Measurements from ENCODE around the gene CLECL1. TPM values are rescaled to one million over a fixed set of nuclear protein-coding genes. Genes with fewer than 3 reads are reported as not detected.
A peak's percentile ranks its signal among the peaks of the same experiment; 100 is the strongest.
"Not testable (repeated sequence)": the region's sequence is repeated elsewhere in the genome, so short reads cannot be mapped to it uniquely, and the experiment has no call there.

Gene CLECL1
- total RNA-seq, 6 experiments from 2014 or later: not detected

DNA sequence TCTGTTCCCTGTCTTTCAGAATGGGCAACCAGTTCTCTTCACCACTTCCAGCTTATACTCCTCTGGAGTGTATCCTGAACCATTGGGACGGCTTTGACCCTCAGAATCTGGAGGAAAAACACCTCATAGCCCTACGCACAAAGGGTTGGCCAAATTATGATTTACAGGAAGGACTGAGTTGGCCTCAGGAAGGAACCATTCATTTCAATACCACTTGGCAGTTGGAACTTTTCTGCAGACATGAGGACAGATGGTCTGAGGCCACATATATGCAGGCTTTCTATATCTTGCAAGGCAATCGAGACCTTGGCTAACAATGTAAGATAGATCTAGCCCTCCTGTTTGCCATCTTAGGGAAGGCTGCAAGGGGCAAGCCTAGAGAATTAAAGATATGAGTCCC is 24.0 kb downstream of the CLECL1 start:
- no peak overlapping the region for H3K4me3 Mint-ChIP-seq
- TF ChIP-seq, protein P1, sequence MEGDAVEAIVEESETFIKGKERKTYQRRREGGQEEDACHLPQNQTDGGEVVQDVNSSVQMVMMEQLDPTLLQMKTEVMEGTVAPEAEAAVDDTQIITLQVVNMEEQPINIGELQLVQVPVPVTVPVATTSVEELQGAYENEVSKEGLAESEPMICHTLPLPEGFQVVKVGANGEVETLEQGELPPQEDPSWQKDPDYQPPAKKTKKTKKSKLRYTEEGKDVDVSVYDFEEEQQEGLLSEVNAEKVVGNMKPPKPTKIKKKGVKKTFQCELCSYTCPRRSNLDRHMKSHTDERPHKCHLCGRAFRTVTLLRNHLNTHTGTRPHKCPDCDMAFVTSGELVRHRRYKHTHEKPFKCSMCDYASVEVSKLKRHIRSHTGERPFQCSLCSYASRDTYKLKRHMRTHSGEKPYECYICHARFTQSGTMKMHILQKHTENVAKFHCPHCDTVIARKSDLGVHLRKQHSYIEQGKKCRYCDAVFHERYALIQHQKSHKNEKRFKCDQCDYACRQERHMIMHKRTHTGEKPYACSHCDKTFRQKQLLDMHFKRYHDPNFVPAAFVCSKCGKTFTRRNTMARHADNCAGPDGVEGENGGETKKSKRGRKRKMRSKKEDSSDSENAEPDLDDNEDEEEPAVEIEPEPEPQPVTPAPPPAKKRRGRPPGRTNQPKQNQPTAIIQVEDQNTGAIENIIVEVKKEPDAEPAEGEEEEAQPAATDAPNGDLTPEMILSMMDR (IDR thresholded peaks at IDR 0.05): no peak
- DNase-seq: no peak
- H3K27ac Mint-ChIP-seq: no peak overlapping the region
- H3K9me3 Mint-ChIP-seq: no peaks in the 10 kb centered on the region
- peaks cover 9% of the 10 kb centered on the region for H3K4me1 Mint-ChIP-seq (ENCODE audit: low read depth)
- H3K27me3 Mint-ChIP-seq (ENCODE audit: insufficient read depth): peaks cover 7% of the 10 kb centered on the region; the same call in 1 of the 2 replicates
- no peaks in the 10 kb centered on the region for H3K36me3 Mint-ChIP-seq (ENCODE audit: low read depth)

DNA sequence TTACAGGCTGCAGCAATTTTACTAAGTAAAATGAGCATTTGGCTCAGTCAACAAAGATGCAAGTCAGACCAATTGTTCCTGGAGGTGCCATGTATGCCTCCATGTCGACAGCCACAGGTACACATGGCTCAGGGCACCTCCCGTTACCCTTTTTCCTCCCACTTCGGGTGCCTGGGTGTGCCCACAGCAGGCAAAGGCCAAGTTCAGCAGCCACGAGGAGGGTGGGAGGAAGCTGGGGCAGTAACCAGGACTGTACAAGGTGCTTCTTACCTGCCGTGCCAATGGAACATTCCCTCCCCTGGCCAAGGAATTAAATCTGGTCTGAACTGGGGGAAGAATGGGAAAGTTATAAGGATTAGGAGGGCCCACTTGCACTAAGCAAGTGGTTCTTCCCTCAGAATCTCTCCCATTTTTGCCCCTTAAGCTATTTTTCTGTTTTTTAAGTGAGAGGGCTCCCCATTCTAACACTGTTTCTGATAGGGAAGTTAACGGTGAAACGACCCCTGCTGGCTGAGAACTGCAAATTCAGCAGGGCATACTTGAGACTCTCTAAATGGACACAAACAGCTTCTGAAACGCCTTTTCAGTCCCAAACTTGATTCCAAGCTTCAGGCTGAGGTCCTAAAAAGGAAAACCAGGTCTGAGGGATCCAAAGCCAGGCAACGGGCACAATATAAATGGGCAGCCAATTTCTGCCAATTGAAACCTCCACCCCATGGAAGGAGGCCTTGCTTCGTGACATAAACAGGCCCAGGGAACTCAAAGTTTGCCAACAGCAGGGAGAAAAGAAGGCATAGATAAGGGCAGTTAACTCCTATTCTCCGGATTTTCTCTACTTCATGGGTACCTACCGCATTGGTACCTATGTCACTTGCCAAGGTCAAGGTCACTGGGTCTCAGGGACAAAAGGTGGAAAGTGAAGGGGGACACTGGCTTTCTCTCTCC is 24.8 kb downstream of the CLECL1 start:
- Mint-ChIP-seq H3K36me3 (ENCODE audit: low read depth) (no peaks in the 10 kb centered on the region), H3K4me3 (no peak overlapping the region), H3K4me1 (ENCODE audit: low read depth) (peaks cover 9% of the 10 kb centered on the region), H3K9me3 (no peaks in the 10 kb centered on the region), H3K27ac (no peak overlapping the region), H3K27me3 (ENCODE audit: insufficient read depth) (peaks cover 7% of the 10 kb centered on the region; the same call in 1 of the 2 replicates)
- peak; percentile 54 for DNase-seq
- TF ChIP-seq, protein P1 (IDR thresholded peaks at IDR 0.05): peak; percentile 92

DNA sequence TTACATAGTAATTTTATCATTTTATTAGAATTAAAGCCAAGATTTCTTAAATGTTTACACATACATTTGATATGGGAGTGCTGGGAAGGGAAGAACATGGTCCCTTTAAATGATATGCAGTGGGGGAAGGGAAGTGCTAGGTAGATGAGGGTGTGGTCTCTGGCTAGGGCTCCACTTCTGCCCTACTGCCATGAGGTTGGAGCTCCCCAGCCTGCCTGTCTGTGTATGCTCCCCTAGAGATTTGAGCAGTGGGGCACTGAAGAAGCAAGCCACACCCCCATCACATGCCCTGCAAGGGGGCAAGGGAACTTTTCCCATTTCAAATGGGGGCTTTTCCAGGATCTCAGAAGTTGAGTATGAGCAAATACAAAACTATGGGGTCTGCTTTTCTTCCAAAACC is 25.5 kb downstream of the CLECL1 start:
- no peaks in the 10 kb centered on the region for H3K9me3 Mint-ChIP-seq
- peaks cover 9% of the 10 kb centered on the region for H3K4me1 Mint-ChIP-seq (ENCODE audit: low read depth)
- H3K36me3 Mint-ChIP-seq (ENCODE audit: low read depth): no peaks in the 10 kb centered on the region
- DNase-seq: no peak
- H3K27ac Mint-ChIP-seq: no peak overlapping the region
- H3K27me3 Mint-ChIP-seq (ENCODE audit: insufficient read depth): peaks cover 7% of the 10 kb centered on the region; the same call in 1 of the 2 replicates
- TF ChIP-seq, protein P1 (IDR thresholded peaks at IDR 0.05): no peak
- no peak overlapping the region for H3K4me3 Mint-ChIP-seq

DNA sequence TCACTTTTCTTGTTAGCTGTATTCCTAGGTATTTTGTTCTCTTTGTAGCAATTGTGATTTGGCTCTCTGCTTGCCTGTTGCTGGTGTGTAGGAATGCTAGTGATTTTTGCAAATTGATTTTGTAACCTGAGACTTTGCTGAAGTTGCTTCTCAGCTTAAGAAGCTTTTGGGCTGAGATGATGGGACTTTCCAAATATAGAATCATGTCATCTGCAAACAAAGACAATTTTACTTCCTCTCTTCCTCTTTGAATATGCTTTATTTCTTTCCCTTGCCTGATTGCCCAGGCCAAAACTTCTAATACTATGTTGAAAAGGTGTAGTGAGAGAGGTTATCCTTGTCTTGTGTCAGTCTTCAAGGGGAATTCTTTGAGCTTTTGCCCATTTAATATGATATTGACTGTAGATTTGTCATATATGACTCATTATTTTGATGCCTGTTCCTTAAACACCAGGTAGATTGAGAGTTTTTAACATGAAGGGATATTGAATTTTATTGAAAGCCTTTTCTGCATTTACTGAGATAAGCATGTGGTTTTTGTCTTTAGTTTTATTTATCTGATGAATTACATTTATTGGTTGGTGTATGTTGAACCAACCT is 26.7 kb downstream of the CLECL1 start:
- H3K27me3 Mint-ChIP-seq (ENCODE audit: insufficient read depth): peaks cover 7% of the 10 kb centered on the region; the same call in 1 of the 2 replicates
- no peaks in the 10 kb centered on the region for H3K36me3 Mint-ChIP-seq (ENCODE audit: low read depth)
- no peak overlapping the region for H3K27ac Mint-ChIP-seq
- H3K4me3 Mint-ChIP-seq: no peak overlapping the region
- H3K9me3 Mint-ChIP-seq: no peaks in the 10 kb centered on the region
- DNase-seq: no peak
- TF ChIP-seq, protein P1 (IDR thresholded peaks at IDR 0.05): no peak
- H3K4me1 Mint-ChIP-seq (ENCODE audit: low read depth): no peaks in the 10 kb centered on the region; the same call in 1 of the 2 replicates

DNA sequence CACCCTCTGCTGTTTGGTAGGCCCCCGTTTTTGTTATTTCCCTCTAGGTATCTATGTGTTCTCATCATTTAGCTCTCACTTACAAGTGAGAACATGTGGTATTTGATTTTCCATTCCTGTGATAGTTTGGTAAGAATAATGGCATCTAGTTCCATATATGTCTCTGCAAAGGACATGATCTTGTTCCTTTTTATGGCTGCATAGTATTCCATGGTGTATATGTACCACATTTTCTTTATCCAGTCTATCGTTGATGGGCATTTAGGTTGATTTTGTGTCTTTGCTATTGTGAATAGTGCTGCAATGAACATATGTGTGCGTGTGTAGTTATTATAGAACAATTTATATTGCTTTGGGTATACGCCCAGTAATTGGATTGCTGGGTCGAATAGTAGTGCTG is 28.3 kb downstream of the CLECL1 start:
- not testable (repeated sequence) for H3K9me3 Mint-ChIP-seq; H3K4me3 Mint-ChIP-seq; H3K4me1 Mint-ChIP-seq (ENCODE audit: low read depth); H3K27me3 Mint-ChIP-seq (ENCODE audit: insufficient read depth); H3K27ac Mint-ChIP-seq; H3K36me3 Mint-ChIP-seq (ENCODE audit: low read depth); DNase-seq

- Mint-ChIP-seq H3K4me3 (no peak overlapping the region), H3K27ac (no peak overlapping the region), H3K9me3 (no peaks in the 10 kb centered on the region), H3K4me1 (ENCODE audit: low read depth) (peaks cover 15% of the 10 kb centered on the region), H3K27me3 (ENCODE audit: insufficient read depth) (no peaks in the 10 kb centered on the region; the same call in 1 of the 2 replicates), H3K36me3 (ENCODE audit: low read depth) (no peaks in the 10 kb centered on the region)
- TF ChIP-seq, protein P1 (IDR thresholded peaks at IDR 0.05): no peak
- no peak for DNase-seq
Measured at GRCh38 chr12:9702255-9702654, 30.6 kb downstream of the CLECL1 start.

Measured in HFFc6 (cell line).